ENCODE data around the gene DPY30.

DNA sequence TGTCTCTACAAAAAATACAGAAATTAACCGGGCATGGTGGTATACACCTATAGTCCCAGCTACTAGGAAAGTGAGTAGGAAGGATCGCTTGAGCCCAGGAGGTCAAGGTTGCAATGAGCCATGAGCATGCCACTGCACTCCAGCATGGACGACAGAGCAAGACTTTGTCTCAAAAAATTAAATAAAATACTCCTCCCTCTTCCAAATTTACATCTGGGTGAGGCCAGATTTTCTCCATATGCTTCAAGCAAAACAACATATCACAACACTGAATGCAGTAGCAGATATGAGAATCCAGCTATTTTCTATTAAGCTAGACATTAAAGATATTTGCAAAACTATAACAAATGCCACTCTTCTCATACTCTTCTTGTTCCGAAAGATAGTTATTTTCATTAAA is 49.7 kb downstream of the DPY30 start:
- TF ChIP-seq EP300 (IDR thresholded peaks at IDR 0.05) = no peak
- TF ChIP-seq, protein P1, sequence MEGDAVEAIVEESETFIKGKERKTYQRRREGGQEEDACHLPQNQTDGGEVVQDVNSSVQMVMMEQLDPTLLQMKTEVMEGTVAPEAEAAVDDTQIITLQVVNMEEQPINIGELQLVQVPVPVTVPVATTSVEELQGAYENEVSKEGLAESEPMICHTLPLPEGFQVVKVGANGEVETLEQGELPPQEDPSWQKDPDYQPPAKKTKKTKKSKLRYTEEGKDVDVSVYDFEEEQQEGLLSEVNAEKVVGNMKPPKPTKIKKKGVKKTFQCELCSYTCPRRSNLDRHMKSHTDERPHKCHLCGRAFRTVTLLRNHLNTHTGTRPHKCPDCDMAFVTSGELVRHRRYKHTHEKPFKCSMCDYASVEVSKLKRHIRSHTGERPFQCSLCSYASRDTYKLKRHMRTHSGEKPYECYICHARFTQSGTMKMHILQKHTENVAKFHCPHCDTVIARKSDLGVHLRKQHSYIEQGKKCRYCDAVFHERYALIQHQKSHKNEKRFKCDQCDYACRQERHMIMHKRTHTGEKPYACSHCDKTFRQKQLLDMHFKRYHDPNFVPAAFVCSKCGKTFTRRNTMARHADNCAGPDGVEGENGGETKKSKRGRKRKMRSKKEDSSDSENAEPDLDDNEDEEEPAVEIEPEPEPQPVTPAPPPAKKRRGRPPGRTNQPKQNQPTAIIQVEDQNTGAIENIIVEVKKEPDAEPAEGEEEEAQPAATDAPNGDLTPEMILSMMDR (IDR thresholded peaks at IDR 0.05) = no peak

Data from esophagus muscularis mucosa (tissue), 3 donors.